ENCODE data around the gene SFTPA1. TPM values are rescaled to one million over a fixed set of nuclear protein-coding genes. Genes with fewer than 3 reads are reported as not detected.
"Not testable (repeated sequence)": the region's sequence is repeated elsewhere in the genome, so short reads cannot be mapped to it uniquely, and the experiment has no call there.

The SFTPA1 gene
- total RNA-seq, 1 experiment from 2014 or later: not detected

DNA sequence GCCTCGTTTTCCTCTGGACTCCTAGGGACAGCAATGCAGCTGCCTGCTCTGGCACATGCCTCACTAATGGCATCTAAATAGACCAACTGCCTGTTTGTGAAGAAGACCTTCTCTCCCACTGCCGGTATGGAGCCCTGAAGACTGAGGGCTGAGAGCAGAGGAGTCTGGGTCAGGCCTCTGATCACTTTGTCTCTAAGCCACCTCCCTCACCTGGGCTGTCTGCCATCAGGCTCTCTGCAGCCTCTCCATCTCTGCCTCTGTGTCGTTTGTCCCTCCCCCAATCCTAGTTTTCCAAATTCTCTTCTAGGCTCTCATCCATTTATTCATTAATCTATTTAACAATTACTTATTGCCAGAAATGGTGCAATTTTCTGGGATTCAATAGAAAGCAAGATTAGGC, 15.2 kb upstream of the SFTPA1 start:
- peaks cover 8% of the 10 kb centered on the region for H3K9me3 Mint-ChIP-seq (ENCODE audit: low read depth, unreplicated experiment)
- peaks cover 92% of the 10 kb centered on the region for H3K27me3 Mint-ChIP-seq (ENCODE audit: unreplicated experiment)
- no peak overlapping the region for H3K27ac Mint-ChIP-seq (ENCODE audit: unreplicated experiment)
- intact Hi-C loops (cut with micrococcal nuclease; ENCODE audit: unreplicated experiment): no loop called here
- no peak for DNase-seq
- H3K4me1 Mint-ChIP-seq (ENCODE audit: low read depth, unreplicated experiment): no peaks in the 10 kb centered on the region
- CTCF ChIA-PET: no interaction called here
- TF ChIP-seq, protein P1, sequence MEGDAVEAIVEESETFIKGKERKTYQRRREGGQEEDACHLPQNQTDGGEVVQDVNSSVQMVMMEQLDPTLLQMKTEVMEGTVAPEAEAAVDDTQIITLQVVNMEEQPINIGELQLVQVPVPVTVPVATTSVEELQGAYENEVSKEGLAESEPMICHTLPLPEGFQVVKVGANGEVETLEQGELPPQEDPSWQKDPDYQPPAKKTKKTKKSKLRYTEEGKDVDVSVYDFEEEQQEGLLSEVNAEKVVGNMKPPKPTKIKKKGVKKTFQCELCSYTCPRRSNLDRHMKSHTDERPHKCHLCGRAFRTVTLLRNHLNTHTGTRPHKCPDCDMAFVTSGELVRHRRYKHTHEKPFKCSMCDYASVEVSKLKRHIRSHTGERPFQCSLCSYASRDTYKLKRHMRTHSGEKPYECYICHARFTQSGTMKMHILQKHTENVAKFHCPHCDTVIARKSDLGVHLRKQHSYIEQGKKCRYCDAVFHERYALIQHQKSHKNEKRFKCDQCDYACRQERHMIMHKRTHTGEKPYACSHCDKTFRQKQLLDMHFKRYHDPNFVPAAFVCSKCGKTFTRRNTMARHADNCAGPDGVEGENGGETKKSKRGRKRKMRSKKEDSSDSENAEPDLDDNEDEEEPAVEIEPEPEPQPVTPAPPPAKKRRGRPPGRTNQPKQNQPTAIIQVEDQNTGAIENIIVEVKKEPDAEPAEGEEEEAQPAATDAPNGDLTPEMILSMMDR (IDR thresholded peaks at IDR 0.05; ENCODE audit: unreplicated experiment): no peak
- no TSS peak for BruUV-seq (replicated peaks)
- H3K36me3 Mint-ChIP-seq (ENCODE audit: insufficient read depth, unreplicated experiment): no peaks in the 10 kb centered on the region
- no peak overlapping the region for H3K4me3 Mint-ChIP-seq (ENCODE audit: low read depth, unreplicated experiment)

GRCh38 chr10:79599644-79600043, 11.1 kb upstream of the SFTPA1 start:
- peaks cover 92% of the 10 kb centered on the region for H3K27me3 Mint-ChIP-seq (ENCODE audit: unreplicated experiment)
- H3K36me3 Mint-ChIP-seq (ENCODE audit: insufficient read depth, unreplicated experiment); BruUV-seq (replicated peaks): not testable (repeated sequence)

GRCh38 chr10:79601939-79602338, 8.8 kb upstream of the SFTPA1 start:
- no peak overlapping the region for H3K4me3 Mint-ChIP-seq (ENCODE audit: low read depth, unreplicated experiment)
- H3K27me3 Mint-ChIP-seq (ENCODE audit: unreplicated experiment): peaks cover 88% of the 10 kb centered on the region
- no peaks in the 10 kb centered on the region for H3K36me3 Mint-ChIP-seq (ENCODE audit: insufficient read depth, unreplicated experiment)
- DNase-seq: no peak
- H3K27ac Mint-ChIP-seq (ENCODE audit: unreplicated experiment): no peak overlapping the region
- no TSS peak for BruUV-seq (replicated peaks)
- no peaks in the 10 kb centered on the region for H3K4me1 Mint-ChIP-seq (ENCODE audit: low read depth, unreplicated experiment)
- CTCF ChIA-PET: no interaction called here
- TF ChIP-seq, protein P1 (IDR thresholded peaks at IDR 0.05; ENCODE audit: unreplicated experiment): no peak
- H3K9me3 Mint-ChIP-seq (ENCODE audit: low read depth, unreplicated experiment): peaks cover 5% of the 10 kb centered on the region
- intact Hi-C loops (cut with micrococcal nuclease; ENCODE audit: unreplicated experiment): no loop called here

More at GRCh38 chr10:79599644-79600043, 11.1 kb upstream of the SFTPA1 start:
- H3K9me3 Mint-ChIP-seq (ENCODE audit: low read depth, unreplicated experiment); H3K27ac Mint-ChIP-seq (ENCODE audit: unreplicated experiment); intact Hi-C loops (cut with micrococcal nuclease; ENCODE audit: unreplicated experiment); H3K4me1 Mint-ChIP-seq (ENCODE audit: low read depth, unreplicated experiment); CTCF ChIA-PET; DNase-seq; H3K4me3 Mint-ChIP-seq (ENCODE audit: low read depth, unreplicated experiment): not testable (repeated sequence)

DNA sequence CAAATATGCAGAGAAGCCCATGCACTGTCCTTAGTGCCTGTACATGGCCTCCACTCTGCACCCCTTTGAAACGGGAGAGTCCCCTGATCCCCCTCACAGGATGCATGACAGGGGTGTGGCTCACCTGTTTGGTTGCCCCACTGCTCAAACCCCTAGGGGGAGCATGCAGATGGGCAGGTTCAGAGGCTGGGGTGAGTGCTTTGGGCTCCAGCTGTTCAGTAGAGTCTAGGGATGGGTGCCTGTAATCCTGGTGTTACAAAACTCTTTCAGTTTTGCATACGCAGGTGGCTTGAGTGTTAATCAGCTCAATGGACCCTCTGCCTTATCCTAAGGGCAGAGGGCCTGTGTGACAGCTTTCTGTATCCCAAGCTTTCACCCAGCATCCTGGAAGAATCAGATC, 7.8 kb upstream of the SFTPA1 start:
- no peak for DNase-seq
- Mint-ChIP-seq H3K27ac (ENCODE audit: unreplicated experiment) (no peak overlapping the region), H3K9me3 (ENCODE audit: low read depth, unreplicated experiment) (peaks cover 3% of the 10 kb centered on the region), H3K4me1 (ENCODE audit: low read depth, unreplicated experiment) (no peaks in the 10 kb centered on the region), H3K36me3 (ENCODE audit: insufficient read depth, unreplicated experiment) (no peaks in the 10 kb centered on the region), H3K27me3 (ENCODE audit: unreplicated experiment) (peaks cover 88% of the 10 kb centered on the region), H3K4me3 (ENCODE audit: low read depth, unreplicated experiment) (no peak overlapping the region)
- TF ChIP-seq, protein P1 (IDR thresholded peaks at IDR 0.05; ENCODE audit: unreplicated experiment): no peak
- no TSS peak for BruUV-seq (replicated peaks)
- intact Hi-C loops (cut with micrococcal nuclease; ENCODE audit: unreplicated experiment): no loop called here
- CTCF ChIA-PET: no interaction called here

- intact Hi-C loops (cut with micrococcal nuclease; ENCODE audit: unreplicated experiment): no loop called here
- no peaks in the 10 kb centered on the region for H3K4me1 Mint-ChIP-seq (ENCODE audit: low read depth, unreplicated experiment)
- no peaks in the 10 kb centered on the region for H3K36me3 Mint-ChIP-seq (ENCODE audit: insufficient read depth, unreplicated experiment)
- H3K27ac Mint-ChIP-seq (ENCODE audit: unreplicated experiment): no peak overlapping the region
- TF ChIP-seq, protein P1 (IDR thresholded peaks at IDR 0.05; ENCODE audit: unreplicated experiment): no peak
- DNase-seq: no peak
- peaks cover 88% of the 10 kb centered on the region for H3K27me3 Mint-ChIP-seq (ENCODE audit: unreplicated experiment)
- CTCF ChIA-PET: no interaction called here
- BruUV-seq (replicated peaks): no TSS peak
- H3K9me3 Mint-ChIP-seq (ENCODE audit: low read depth, unreplicated experiment): no peaks in the 10 kb centered on the region
- no peak overlapping the region for H3K4me3 Mint-ChIP-seq (ENCODE audit: low read depth, unreplicated experiment)
Measured at GRCh38 chr10:79604294-79604693, 6.4 kb upstream of the SFTPA1 start.
